ENCODE measurements around the gene ARL5A.

The ARL5A gene

DNA sequence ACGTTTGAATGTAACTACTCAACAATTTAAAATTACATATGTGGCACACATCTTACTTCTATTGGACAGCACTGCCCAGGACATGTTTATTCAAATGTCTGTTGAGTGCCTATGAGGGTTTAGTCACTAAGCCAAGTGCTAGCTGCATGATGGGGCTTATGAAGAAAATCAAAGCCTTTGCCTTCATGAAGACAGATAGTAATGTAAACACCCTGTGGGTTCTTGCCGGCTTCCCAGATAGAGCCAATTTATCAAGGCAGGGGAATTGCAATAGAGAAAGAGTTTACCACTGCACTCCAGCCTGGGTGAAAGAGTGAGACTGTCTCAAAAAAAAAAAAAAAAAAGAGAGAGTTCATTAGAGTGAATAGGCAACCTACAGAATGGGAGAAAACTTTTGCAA lies 50.3 kb downstream of the ARL5A start:
- no peak for DNase-seq (ENCODE audit: extremely low read depth, low read depth)
- TF ChIP-seq, protein P1, sequence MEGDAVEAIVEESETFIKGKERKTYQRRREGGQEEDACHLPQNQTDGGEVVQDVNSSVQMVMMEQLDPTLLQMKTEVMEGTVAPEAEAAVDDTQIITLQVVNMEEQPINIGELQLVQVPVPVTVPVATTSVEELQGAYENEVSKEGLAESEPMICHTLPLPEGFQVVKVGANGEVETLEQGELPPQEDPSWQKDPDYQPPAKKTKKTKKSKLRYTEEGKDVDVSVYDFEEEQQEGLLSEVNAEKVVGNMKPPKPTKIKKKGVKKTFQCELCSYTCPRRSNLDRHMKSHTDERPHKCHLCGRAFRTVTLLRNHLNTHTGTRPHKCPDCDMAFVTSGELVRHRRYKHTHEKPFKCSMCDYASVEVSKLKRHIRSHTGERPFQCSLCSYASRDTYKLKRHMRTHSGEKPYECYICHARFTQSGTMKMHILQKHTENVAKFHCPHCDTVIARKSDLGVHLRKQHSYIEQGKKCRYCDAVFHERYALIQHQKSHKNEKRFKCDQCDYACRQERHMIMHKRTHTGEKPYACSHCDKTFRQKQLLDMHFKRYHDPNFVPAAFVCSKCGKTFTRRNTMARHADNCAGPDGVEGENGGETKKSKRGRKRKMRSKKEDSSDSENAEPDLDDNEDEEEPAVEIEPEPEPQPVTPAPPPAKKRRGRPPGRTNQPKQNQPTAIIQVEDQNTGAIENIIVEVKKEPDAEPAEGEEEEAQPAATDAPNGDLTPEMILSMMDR (IDR thresholded peaks at IDR 0.05; ENCODE audit: low read depth, low read length): no peak

GRCh38 chr2:151777487-151777886 lies 50.7 kb downstream of the ARL5A start:
- TF ChIP-seq, protein P1 (IDR thresholded peaks at IDR 0.05; ENCODE audit: low read depth, low read length): no peak
- DNase-seq (ENCODE audit: extremely low read depth, low read depth): no peak

DNA sequence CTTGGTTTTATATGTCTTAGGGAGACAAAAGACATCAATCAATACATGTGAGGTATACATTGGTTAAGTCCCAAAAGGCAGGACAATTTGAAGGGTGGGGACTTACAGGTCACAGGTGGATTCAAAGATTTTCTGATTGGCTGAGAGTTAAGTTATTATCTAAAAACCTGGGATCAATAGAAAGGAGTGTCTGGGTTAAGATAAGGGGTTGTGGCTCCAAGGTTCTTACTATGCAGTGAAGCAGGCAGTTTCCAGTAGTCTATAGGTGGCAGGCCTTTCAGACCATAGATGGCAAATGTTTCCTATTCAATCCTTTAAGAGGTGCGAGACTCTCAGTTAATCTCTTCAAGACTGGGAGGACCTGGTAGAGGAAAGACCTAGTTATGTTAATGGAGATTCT lies 51.9 kb downstream of the ARL5A start:
- TF ChIP-seq, protein P1 (IDR thresholded peaks at IDR 0.05; ENCODE audit: low read depth, low read length): no peak
- DNase-seq (ENCODE audit: extremely low read depth, low read depth): no peak

GRCh38 chr2:151775057-151775740 lies 53.0 kb downstream of the ARL5A start:
- TF ChIP-seq, protein P1 (IDR thresholded peaks at IDR 0.05; ENCODE audit: low read depth, low read length): no peak
- no peak for DNase-seq (ENCODE audit: extremely low read depth, low read depth)

- TF ChIP-seq, protein P1 (IDR thresholded peaks at IDR 0.05; ENCODE audit: low read depth, low read length): no peak
- DNase-seq (ENCODE audit: extremely low read depth, low read depth): peak; percentile 24
Measured at GRCh38 chr2:151774506-151774905, 53.7 kb downstream of the ARL5A start.

DNA sequence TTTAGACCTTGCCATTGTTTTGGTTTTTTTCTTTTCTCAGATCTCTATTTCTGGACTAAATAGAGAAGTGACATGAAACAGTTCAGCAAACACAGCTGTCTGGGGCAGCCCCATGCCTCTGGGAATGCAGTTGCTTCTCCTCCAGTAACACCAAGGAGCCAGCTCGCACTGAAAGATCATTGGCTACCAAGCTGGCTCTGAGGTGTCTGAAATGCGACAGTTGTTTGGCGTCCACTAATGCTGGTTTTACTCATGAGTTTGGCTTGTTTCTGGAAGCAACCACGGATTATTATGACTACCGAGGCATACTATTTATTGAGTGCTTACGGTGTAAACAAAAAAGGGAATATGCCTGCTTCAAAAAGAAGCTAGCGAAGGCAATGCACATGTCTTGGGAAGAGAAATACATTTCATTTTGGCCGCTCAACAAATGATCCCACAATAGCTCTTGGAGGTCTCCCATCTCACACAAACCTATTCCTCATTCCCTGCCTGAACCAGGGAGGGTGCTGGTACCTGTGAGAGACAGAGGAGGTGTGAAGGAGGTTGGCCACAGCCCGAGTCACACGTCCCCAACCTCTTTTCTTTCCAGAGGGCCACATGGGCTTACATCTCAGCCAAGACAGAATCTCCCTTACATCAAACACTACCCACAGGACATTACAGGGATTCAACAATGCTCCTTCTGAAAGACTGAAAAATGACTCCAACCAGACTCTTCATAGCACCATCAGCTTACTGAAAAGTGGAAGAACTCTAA lies 56.4 kb downstream of the ARL5A start:
- TF ChIP-seq, protein P1 (IDR thresholded peaks at IDR 0.05; ENCODE audit: low read depth, low read length): no peak
- peak; percentile 18 for DNase-seq (ENCODE audit: extremely low read depth, low read depth)

DNA sequence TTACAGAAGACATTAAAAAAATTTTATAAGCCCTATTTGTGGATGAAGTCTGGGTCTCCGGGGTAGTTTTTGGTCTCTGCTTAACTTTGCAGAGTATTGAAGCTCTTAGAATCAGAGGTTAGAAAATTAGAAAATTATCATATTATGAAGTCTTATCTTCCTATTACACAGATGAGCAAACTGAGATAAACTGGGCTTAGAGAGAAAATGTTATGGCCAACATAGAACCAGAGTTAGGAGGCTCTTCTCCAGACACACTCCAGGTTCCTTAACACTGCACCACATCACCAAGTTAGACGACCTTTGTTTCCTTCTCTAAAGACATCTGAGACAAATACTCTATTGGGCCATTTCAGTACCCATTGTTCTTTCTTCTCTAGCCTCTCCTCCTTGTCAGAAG lies 57.2 kb downstream of the ARL5A start:
- TF ChIP-seq, protein P1 (IDR thresholded peaks at IDR 0.05; ENCODE audit: low read depth, low read length): no peak
- DNase-seq (ENCODE audit: extremely low read depth, low read depth): no peak

All from AG09319 (cell line).